GM12801 (cell line): Measurements from ENCODE around the gene CASK.

ENCODE experiments used
- TF ChIP-seq, protein P1 (sequence below): IDR thresholded peaks from one replicate; pipeline ENCODE4 v1.5.1; 2011; ENCODE audit warnings: control low read depth; ENCODE audit not compliant: insufficient read length; ENCODE audit errors: extremely low read depth

Gene CASK

DNA sequence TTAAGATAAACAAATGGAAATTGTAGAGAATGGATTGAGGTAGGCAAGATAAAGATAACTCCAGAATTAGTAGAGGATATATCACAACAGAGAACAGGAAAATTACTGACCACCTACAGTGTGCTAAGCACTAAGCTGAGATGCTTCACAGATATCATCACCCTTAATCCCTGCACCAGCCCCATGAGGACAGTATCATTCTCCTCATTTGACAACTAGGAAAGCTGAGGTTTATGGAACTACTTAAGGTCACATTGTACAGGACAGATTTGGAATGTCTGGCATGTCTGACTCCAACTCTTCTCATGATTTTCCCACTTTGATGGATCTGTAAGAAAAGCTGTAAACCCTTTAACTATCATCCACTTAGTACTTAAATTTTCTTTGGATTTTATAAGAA is 95.5 kb downstream of the CASK start:
- TF ChIP-seq, protein P1, sequence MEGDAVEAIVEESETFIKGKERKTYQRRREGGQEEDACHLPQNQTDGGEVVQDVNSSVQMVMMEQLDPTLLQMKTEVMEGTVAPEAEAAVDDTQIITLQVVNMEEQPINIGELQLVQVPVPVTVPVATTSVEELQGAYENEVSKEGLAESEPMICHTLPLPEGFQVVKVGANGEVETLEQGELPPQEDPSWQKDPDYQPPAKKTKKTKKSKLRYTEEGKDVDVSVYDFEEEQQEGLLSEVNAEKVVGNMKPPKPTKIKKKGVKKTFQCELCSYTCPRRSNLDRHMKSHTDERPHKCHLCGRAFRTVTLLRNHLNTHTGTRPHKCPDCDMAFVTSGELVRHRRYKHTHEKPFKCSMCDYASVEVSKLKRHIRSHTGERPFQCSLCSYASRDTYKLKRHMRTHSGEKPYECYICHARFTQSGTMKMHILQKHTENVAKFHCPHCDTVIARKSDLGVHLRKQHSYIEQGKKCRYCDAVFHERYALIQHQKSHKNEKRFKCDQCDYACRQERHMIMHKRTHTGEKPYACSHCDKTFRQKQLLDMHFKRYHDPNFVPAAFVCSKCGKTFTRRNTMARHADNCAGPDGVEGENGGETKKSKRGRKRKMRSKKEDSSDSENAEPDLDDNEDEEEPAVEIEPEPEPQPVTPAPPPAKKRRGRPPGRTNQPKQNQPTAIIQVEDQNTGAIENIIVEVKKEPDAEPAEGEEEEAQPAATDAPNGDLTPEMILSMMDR, result no peak

DNA sequence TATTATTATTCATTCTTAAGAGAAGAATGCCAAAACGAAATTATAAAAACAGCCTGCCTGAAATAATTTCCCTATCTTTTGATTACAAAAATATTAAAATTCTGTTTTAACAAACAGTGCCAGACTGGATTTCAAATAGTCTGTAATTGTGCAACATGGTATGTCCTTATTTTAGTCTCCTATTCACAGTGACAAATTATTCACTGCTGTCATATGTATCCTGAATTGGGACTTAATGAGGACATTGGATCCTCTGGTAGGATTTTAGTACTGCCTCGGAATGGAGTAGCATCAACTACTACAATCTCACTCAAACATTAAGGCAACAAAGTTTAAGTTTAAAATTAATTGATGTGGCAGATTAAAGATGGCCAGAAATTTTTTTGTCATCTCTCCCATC is 97.6 kb downstream of the CASK start:
- TF ChIP-seq, protein P1, result no peak

DNA sequence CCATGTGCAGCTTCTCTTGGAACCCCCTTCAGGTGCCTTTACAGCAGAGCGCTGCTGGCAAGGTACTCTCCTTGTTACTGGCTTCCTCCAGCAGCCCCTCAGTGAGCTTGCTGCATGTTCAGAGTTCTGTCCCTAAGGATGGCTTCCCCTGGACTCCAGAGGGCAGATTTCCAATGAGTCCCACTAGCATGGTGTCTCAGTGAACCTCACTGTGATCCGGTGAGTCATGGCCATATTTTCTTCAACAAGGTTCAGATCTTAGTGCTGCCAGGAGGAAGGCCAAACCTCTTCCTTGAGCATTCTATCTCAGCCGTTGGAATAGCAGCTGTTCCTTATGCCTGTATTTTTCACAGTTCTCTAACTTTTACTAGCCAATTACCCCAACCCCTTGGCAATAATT is 98.8 kb downstream of the CASK start:
- TF ChIP-seq, protein P1, result no peak

DNA sequence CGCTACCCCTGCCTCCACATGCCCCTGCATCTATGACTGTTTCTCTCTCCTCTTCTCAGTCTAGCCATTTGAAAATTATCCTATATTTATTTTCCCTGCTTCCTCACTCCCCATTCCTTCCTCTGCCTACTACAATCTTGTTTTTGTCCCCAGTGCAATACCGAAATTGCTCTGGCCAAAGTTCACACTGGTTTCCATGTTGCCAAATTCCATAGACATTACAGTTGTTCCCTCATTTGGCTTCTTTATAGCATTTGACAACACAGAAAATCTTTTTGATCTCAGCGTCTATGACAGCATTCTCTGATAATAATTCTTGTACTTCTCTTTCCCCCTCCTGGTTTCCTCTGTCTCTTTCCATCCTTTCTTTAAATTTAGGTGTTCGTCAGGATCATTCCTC is 100.0 kb downstream of the CASK start:
- TF ChIP-seq, protein P1, result no peak

DNA sequence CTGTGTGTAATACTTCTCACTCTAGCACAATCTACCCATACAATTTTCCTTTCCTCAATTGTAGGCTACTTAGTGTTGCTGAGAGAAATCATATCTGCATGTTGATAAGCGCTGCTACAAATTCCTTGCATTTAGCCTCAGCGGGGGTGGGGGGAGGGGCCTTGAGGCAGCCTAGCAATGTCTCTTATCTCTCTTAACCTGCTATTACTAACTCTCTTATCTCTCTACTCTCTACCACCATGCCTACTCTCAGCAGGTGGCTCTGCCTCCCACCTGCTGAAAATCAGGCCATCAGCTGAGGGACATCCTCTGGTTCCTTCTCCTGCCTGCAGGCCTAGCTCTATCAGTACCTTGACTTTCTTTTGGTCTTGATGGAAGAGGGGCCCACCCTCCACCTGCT is 100.5 kb downstream of the CASK start:
- TF ChIP-seq, protein P1, result no peak

DNA sequence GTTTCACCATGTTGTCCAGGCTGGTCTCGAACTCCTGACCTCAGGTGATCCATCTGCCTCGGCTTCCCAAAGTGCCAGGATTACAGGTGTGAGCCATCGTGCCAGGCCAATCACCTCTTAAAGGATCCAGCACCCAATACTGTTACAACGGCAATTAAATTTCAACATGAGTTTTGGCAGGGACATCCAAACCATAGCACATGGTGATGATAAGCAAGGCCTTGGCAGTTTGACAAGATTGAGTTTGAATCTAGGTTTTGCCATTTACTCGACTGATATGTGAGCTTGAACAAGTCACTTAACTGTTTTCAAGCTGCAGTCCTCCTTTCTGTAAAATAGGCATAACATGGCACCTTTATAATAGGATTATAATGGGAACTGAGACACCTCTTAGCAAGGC is 115.3 kb downstream of the CASK start:
- TF ChIP-seq, protein P1, result no peak

DNA sequence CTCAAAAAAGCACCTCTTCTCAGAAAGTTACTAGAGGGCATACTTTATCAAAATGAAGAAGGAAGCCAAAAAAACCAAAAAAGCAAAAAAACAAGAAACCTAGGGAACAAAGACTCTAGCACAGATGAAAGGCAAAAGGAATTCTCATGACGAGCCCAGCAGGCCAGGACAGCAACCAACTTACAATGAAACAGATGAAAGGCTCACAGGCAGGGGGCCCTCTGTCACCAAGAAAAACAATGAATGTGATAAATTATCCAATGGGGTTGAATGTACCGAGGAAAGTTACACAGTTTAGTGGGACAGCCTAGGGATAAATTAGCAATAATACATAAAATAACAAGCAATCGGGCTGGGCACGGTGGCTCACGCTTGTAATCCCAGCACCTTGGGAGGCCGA is 120.4 kb downstream of the CASK start:
- TF ChIP-seq, protein P1, result no peak

DNA sequence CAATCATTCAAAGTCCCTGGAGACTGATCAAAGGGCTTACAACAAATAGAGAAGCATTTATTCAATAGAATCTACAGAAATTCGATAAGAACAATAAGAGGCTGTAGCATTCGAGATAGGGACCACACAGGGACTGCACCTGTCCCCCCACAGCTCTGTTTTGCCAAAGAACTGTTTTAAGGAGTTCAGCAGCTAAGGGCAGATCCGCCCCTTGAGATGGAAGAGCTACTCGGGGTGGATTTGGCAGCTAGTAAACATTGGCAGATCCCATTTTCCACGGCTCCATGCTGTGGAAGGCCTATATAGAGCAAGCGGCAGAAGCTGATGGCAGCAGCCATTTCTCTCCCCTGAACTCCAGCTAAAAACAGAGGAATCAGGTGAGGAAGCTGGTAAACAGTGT is 123.7 kb downstream of the CASK start:
- TF ChIP-seq, protein P1, result no peak
